ENCODE measurements around the gene TMEM205.
"Not testable (repeated sequence)": the region's sequence is repeated elsewhere in the genome, so short reads cannot be mapped to it uniquely, and the experiment has no call there.

DNA sequence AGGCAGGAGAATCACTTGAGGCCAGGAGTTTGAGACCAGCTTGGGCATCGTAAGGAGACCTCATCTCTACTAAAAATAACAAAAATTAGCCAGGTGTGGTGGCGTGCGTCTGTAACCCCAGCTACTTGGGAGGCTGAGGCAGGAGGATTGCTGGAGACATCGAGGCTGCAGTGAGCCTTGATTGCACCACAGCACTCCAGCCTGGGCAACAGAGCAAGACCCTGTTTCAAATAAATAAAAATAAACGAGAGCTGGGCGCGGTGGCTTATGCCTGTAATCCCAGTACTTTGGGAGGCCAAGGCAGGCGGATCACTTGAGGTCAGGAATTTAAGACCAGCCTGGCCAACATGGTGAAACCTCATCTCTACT lies 6.0 kb downstream of the TMEM205 start:
- TF ChIP-seq POLR2A (IDR thresholded peaks at IDR 0.05), result not testable (repeated sequence)
- TF ChIP-seq, protein P1, sequence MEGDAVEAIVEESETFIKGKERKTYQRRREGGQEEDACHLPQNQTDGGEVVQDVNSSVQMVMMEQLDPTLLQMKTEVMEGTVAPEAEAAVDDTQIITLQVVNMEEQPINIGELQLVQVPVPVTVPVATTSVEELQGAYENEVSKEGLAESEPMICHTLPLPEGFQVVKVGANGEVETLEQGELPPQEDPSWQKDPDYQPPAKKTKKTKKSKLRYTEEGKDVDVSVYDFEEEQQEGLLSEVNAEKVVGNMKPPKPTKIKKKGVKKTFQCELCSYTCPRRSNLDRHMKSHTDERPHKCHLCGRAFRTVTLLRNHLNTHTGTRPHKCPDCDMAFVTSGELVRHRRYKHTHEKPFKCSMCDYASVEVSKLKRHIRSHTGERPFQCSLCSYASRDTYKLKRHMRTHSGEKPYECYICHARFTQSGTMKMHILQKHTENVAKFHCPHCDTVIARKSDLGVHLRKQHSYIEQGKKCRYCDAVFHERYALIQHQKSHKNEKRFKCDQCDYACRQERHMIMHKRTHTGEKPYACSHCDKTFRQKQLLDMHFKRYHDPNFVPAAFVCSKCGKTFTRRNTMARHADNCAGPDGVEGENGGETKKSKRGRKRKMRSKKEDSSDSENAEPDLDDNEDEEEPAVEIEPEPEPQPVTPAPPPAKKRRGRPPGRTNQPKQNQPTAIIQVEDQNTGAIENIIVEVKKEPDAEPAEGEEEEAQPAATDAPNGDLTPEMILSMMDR (IDR thresholded peaks at IDR 0.05), result not testable (repeated sequence)

Measured in adrenal gland (tissue), 5 donors.